Camera-type eye (tissue), 1 donor: ENCODE measurements around the gene VCAM1. TPM values are rescaled to one million over a fixed set of nuclear protein-coding genes. Genes with fewer than 3 reads are reported as not detected.

Experiments used
- total RNA-seq: library from RNA; depleted of rRNA; stranded (reverse); fragments of >200 nt; gene quantifications from one replicate; pipeline ENCODE4 v1.2.3, GENCODE V29; 2014

The VCAM1 gene
- total RNA-seq, result 17.2 TPM

GRCh38 chr1:100719490-100719889 is at the start of gene VCAM1:
Gene VCAM1, plus strand, starts transcription at chr1:100719742. Its CDS starts 119 bp downstream, at chr1:100719861.

Other genes starting within 250 kb of the VCAM1 start
- gene GPR88, start 181.6 kb upstream of the VCAM1 start, total RNA-seq, result 0.93 TPM
- gene EXTL2, start 175.1 kb downstream of the VCAM1 start, total RNA-seq, result 35.7 TPM
- 35.0 TPM for gene SLC30A7, start 176.3 kb downstream of the VCAM1 start, total RNA-seq